ENCODE measurements around the gene POLH. TPM values are rescaled to one million over a fixed set of nuclear protein-coding genes. Genes with fewer than 3 reads are reported as not detected.
"Not testable (repeated sequence)": the region's sequence is repeated elsewhere in the genome, so short reads cannot be mapped to it uniquely, and the experiment has no call there.

Gene POLH
- total RNA-seq = 10 to 100 TPM in 8 of 9 donors, 1 to 10 TPM in 1; 7.5 to 25.0 (median 14.0) TPM
- polyA plus RNA-seq = 10 to 100 TPM in 1 of 3 donors, 1 to 10 TPM in 2; 1.5 to 10.3 (median 2.7) TPM
- long read RNA-seq, donor 1, partial matches to known transcripts = 0 of 2 reads
- long read RNA-seq, donor 1, other reads (novel, unspliced or antisense) = 0 of 2 reads
- long read RNA-seq, donor 2, partial matches to known transcripts = 0 of 4 reads
- long read RNA-seq, donor 2, other reads (novel, unspliced or antisense) = 0 of 4 reads
- long read RNA-seq, donor 3, transcript POLH-202 (11 exons, 3,540 nt) = major isoform, 5 of 5 reads
- long read RNA-seq, donor 3, partial matches to known transcripts = 0 of 5 reads
- long read RNA-seq, donor 3, other reads (novel, unspliced or antisense) = 0 of 5 reads
- long read RNA-seq, donor 4, partial matches to known transcripts = 2 of 5 reads
- long read RNA-seq, donor 4, other reads (novel, unspliced or antisense) = 1 of 5 reads
- long read RNA-seq, donor 5, partial matches to known transcripts = 1 of 12 reads
- long read RNA-seq, donor 5, other reads (novel, unspliced or antisense) = 6 of 12 reads
- long read RNA-seq, donor 6, partial matches to known transcripts = 0 of 4 reads
- long read RNA-seq, donor 6, other reads (novel, unspliced or antisense) = 3 of 4 reads
- long read RNA-seq, donor 7 = 0 reads
- long read RNA-seq, donor 8, partial matches to known transcripts = 0 of 4 reads
- long read RNA-seq, donor 8, other reads (novel, unspliced or antisense) = 0 of 4 reads
- long read RNA-seq, donor 9, partial matches to known transcripts = 0 of 3 reads
- long read RNA-seq, donor 9, other reads (novel, unspliced or antisense) = 0 of 3 reads
- long read RNA-seq, donor 10, partial matches to known transcripts = 5 of 6 reads
- long read RNA-seq, donor 10, other reads (novel, unspliced or antisense) = 0 of 6 reads

DNA sequence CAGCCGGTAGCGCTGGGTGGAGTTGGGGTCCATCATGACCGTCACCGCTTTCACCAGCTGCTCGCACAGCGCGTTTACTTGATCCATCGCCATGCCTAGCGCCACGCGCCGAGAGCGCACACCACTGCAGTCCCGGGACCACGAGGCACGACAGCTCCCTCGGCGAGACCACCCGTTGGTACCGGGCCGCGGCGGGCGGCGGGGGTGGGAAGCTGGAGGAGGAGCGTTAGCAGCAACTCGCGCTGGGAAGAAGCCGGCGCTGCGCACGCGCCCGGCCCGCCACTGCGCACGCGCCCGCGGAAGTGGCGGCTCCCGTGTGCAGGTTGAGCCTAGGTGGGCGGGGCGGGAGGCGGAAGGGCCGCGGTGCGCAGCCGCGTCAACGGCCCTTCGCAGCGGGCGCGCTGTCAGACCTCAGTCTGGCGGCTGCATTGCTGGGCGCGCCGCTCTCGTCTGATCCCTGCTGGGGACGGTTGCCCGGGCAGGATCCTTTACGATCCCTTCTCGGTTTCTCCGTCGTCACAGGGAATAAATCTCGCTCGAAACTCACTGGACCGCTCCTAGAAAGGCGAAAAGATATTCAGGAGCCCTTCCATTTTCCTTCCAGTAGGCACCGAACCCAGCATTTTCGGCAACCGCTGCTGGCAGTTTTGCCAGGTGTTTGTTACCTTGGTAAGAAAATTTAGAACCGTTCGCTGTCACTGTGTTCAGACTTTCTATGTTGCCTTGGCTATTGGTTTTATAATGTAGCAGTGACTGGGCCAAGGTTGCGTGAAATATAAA lies at the start of gene POLH, which contains the start of gene XPO5:
TSS of gene POLH (plus strand) at position 414 of the 780 bp plus-strand sequence. CDS start 6,135 bp downstream, outside the sequence.
TSS of gene XPO5 (minus strand) at position 267 of the 780 bp plus-strand sequence. CDS start at position 93, 174 bp downstream.
- Histone ChIP-seq H3K9me3 (replicated peaks in 1 of 3) (no peaks in the 10 kb centered on the region), H3K27ac (peak within 1 kb of the TSS in 4 of 5 donors; percentile 47 to 90 (median 70)), H3K27me3 (no peaks in the 10 kb centered on the region), H3K4me1 (replicated peaks in 1 of 2) (peaks cover 19 to 26% of the 10 kb centered on the region in 2 donors), H3K4me3 (peak within 1 kb of the TSS; percentile 67 to 99 (median 82)), H3K36me3 (replicated peaks in 1 of 2) (peaks cover 0 to 19% of the 10 kb centered on the region in 2 donors)
- TF ChIP-seq, protein P1, sequence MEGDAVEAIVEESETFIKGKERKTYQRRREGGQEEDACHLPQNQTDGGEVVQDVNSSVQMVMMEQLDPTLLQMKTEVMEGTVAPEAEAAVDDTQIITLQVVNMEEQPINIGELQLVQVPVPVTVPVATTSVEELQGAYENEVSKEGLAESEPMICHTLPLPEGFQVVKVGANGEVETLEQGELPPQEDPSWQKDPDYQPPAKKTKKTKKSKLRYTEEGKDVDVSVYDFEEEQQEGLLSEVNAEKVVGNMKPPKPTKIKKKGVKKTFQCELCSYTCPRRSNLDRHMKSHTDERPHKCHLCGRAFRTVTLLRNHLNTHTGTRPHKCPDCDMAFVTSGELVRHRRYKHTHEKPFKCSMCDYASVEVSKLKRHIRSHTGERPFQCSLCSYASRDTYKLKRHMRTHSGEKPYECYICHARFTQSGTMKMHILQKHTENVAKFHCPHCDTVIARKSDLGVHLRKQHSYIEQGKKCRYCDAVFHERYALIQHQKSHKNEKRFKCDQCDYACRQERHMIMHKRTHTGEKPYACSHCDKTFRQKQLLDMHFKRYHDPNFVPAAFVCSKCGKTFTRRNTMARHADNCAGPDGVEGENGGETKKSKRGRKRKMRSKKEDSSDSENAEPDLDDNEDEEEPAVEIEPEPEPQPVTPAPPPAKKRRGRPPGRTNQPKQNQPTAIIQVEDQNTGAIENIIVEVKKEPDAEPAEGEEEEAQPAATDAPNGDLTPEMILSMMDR (IDR thresholded peaks at IDR 0.05) = peak in 1 of 6 experiments; percentile 19
- TF ChIP-seq POLR2A (IDR thresholded peaks at IDR 0.05) = peak; percentile 89 to 95
- peak; percentile 89 to 95 (median 91) for DNase-seq
- 0 to 3% (median 0%) methylated on average over 16 to 76 of the region's 76 CpGs for WGBS, 4 donors
- intact Hi-C loops (cut with DNase I) = loop anchor here in 1 of 2 donors (10.0 kb wide), 1 partner anchor 51 kb away; no protein-coding TSS in a partner anchor

DNA sequence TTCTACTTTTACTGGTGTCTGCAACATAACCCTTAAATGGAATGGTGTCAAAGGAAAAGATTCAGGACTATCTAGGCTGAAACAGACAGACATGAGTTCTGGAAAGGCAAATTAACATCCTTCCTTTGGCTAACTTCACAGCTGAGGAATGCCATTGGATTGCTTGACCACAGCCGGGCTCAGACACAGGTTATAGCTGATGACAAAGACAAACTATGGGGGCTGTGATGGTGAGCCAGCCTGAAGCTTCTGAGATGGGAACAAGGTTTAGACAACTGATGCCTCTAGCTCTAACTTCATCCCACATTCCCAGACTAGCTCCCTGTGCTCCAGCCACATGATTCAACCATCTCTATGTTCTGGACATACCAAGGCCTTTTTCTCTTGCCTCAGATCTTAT lies 43.8 kb upstream of the POLH start:
- Histone ChIP-seq H3K4me3 (no peak overlapping the region), H3K27me3 (no peaks in the 10 kb centered on the region), H3K4me1 (replicated peaks in 1 of 2) (no peaks in the 10 kb centered on the region), H3K36me3 (replicated peaks in 1 of 2) (peaks cover 0 to 54% of the 10 kb centered on the region in 2 donors), H3K27ac (no peak overlapping the region), H3K9me3 (replicated peaks in 1 of 3) (no peaks in the 10 kb centered on the region)
- intact Hi-C loops (cut with DNase I) = no loop called here
- no peak for TF ChIP-seq POLR2A (IDR thresholded peaks at IDR 0.05)
- TF ChIP-seq, protein P1 (IDR thresholded peaks at IDR 0.05) = no peak
- DNase-seq = no peak
- WGBS, 4 donors = 82 to 100% (median 99%) methylated on average over 1 of the region's 1 CpG

DNA sequence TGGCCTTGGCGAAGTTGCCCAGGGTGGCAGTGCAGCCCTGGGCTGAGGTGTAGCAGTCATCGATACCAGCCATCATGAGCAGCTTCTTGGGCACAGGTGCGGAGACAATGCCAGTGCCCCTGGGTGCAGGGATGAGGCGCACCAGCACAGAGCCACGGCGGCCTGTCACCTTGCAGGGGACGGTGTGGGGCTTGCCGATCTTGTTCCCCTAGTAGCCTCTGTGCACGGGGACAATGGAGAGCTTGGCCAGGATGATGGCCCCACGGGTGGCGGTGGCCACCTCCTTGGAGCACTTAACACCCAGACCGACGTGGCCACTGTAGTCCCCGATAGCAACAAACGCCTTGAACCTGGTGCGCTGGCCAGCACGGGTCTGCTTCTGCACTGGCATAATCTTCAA lies 37.0 kb upstream of the POLH start:
- DNase-seq; H3K27me3 ChIP-seq; H3K4me3 ChIP-seq; H3K9me3 ChIP-seq (replicated peaks in 1 of 3); intact Hi-C loops (cut with DNase I); H3K36me3 ChIP-seq (replicated peaks in 1 of 2); H3K27ac ChIP-seq; H3K4me1 ChIP-seq (replicated peaks in 1 of 2): not testable (repeated sequence)
- WGBS, 4 donors = 59 to 88% (median 74%) methylated on average over 7 to 15 of the region's 17 CpGs

DNA sequence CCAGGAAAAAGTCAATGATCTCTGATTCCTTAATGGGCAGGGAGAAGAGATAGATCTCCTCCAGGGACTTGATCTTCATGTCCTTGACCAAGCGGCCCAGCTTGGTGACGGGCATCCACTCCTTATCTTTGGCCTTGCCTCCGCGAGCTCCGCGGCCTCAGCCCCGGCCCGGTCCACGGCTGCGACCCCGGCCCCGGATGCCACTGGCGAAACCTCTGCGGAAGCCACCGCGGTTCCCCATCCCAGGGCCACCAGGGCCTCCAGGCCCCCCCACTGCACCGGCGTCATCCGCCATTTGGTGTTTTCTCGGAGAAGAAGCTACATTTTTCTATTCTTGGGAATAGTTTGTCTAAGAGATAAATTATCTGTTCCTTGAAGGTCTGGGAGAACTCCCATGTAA lies 36.6 kb upstream of the POLH start:
- 39 to 61% (median 51%) methylated on average over 4 to 20 of the region's 20 CpGs for WGBS, 4 donors
- H3K9me3 ChIP-seq (replicated peaks in 1 of 3); intact Hi-C loops (cut with DNase I); H3K27me3 ChIP-seq; H3K27ac ChIP-seq; H3K4me3 ChIP-seq; H3K36me3 ChIP-seq (replicated peaks in 1 of 2); H3K4me1 ChIP-seq (replicated peaks in 1 of 2): not testable (repeated sequence)
- peak in 3 of 7 donors; percentile 20 to 38 (median 28) for DNase-seq
